WI38 (cell line): ENCODE results near the gene OSBP2.
"Not testable (repeated sequence)": the region's sequence is repeated elsewhere in the genome, so short reads cannot be mapped to it uniquely, and the experiment has no call there.

Source experiments
- H3K4me3 ChIP-seq: 2 replicates; pipeline ENCODE4 v1.5.1; 2011; ENCODE audit warnings: low read depth, mild to moderate bottlenecking, control low read depth, low read length
- TF ChIP-seq, protein P1 (sequence below): IDR thresholded peaks from 2 replicates; pipeline ENCODE4 v1.5.1; 2012; ENCODE audit warnings: low read depth, mild to moderate bottlenecking, control low read depth, low read length

Gene OSBP2

DNA sequence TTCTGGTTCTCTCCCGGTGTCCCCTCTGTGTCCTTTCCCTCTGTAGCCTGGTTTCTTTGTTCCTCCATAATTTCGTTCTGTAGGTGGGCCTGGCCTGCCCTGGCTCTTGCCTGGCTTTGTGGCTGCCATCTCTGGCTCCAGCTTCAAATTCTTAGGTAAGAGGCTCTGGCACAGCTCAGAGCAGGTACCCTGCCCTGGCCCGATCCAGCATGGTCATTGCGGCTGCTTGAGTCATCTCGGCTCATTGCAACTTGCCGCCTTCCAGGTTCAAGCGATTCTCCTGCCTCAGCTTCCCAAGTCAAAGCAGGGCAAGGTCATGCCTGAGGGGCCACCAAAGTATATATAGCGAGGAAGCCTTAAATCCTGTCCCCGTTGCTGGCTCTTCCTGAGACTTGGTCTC, 76.0 kb downstream of the OSBP2 start:
- TF ChIP-seq, protein P1, sequence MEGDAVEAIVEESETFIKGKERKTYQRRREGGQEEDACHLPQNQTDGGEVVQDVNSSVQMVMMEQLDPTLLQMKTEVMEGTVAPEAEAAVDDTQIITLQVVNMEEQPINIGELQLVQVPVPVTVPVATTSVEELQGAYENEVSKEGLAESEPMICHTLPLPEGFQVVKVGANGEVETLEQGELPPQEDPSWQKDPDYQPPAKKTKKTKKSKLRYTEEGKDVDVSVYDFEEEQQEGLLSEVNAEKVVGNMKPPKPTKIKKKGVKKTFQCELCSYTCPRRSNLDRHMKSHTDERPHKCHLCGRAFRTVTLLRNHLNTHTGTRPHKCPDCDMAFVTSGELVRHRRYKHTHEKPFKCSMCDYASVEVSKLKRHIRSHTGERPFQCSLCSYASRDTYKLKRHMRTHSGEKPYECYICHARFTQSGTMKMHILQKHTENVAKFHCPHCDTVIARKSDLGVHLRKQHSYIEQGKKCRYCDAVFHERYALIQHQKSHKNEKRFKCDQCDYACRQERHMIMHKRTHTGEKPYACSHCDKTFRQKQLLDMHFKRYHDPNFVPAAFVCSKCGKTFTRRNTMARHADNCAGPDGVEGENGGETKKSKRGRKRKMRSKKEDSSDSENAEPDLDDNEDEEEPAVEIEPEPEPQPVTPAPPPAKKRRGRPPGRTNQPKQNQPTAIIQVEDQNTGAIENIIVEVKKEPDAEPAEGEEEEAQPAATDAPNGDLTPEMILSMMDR, result no peak
- no peak overlapping the region for H3K4me3 ChIP-seq

DNA sequence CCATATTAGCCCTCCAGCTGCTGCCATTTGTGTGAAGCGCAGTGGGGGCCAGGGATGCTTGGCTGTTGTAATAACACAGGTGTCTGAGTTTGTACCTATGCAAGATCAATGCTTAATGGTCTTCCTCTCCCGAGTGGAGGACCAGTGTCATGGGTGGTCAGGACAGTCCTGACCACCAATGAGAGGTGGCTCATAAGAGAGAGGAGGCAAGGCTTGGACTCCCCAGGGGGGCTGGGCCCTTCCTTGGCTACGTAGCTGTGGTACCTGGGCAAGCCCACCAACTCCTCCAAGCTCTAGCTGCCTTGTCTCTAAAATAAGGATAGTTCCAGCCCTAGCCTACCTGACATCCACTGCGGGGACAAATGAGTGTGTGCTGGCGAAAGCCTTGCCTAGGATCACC, 79.2 kb downstream of the OSBP2 start:
- no peak overlapping the region for H3K4me3 ChIP-seq
- TF ChIP-seq, protein P1, result no peak

DNA sequence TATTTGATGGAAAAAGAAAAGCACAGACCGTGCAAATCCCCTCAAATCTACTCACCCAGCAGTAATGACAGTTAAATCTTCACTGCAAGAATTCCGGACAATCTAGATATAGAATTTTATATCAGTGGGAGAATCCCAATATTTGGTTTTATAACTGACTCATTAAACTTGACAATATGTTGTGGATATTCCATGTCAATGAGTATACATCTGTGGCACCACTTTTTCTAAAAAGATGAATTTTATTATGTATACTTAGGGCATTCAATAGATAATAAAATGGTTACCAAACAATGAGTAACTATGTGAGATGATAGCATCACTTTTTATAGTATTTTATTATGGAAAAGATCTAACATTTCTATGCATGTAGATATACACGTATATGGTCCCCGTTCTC, 79.9 kb downstream of the OSBP2 start:
- TF ChIP-seq, protein P1, result no peak
- no peak overlapping the region for H3K4me3 ChIP-seq

DNA sequence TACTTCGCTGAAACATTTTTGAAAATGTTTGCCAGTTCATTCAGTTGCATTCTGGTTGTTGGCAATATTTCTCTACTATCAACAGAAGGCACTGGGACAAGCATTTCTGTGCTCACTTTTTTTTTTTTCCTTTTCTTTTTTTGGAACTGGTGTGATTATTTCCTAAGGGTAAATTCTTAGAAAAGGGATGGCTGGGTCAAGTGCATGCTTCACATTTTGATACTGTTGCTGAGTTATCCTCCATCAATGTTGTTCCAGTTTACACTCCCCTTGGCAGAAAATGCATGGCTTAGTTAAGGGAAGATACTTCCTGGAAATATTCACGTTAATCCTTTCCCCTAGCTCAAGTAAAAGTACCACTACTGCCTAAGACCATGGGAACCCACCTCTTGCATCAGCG, 81.8 kb downstream of the OSBP2 start:
- TF ChIP-seq, protein P1, result no peak
- no peak overlapping the region for H3K4me3 ChIP-seq

DNA sequence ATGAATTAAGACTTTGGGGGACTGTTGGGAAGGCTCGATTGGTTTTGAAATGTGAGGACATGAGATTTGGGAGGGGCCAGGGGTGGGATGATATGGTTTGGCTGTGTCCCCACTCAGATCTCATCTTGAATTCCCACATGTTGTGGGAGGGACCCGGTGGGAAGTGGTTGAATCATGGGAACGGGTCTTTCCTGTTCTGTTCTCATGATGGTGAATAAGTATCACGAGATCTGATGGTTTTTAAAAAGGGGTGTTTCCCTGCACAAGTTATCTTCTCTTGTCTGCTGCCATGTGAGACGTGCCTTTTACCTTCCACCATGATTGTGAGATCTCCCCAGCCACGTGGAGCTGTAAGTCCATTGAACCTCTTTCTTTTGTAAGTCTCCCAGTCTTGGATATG, 82.5 kb downstream of the OSBP2 start:
- H3K4me3 ChIP-seq, result not testable (repeated sequence)

DNA sequence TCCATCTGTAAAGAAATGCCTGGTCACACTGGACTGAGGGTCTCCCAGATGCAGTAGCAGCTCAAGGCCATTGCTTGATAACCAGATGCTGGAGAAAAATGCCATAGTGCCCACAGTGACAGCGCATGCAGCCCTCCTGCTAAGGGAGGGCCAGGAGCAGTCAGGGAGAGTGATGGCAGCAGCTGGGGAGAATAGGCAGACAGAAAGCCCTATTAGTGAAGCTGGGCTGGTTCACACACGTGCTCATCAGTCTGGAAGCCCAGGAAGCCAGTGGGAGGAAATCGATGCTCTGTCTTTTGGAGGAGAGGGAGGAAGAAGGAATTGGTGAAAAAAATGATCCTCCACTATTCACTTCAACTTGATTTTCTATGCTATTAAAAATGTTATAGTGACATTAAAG, 82.9 kb downstream of the OSBP2 start:
- TF ChIP-seq, protein P1, result no peak
- no peak overlapping the region for H3K4me3 ChIP-seq

DNA sequence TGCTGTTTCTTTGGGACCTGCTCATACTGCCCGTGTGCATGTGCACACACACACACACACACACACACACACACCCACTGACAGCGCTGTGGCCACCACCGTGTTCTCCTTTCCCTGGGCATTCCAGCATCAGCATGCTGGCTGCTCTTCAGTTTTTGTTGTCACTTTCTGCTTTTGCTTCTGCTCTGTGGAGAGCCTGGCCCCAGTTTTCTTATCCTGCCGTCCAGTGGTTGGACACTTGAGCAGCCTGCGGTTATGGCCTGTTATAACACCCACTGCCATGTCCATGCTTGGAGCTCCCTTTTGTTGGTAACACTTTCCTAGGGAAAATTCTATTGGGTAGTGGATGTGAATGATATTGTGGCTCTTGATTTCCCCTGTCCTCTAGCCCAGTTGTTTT, 83.6 kb downstream of the OSBP2 start:
- no peak overlapping the region for H3K4me3 ChIP-seq
- TF ChIP-seq, protein P1, result no peak

DNA sequence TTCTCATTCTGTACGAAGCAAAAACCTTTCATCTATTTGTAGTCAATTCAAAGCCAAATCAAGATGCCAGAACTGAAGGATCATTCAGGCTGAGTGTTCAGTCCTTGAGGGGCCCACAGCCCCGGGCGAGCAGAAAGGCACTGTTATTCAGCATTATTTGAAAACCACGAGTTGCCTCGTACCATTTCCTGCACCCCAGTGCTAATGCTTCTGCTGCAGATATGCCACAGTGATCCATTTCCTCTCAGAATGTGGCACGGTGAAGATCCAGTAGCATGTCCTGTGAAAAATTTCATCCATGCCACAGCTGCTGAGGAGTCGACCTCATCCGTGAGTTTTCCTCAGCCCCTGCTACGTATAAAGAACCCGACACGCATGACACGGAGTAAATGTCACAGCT, 85.4 kb downstream of the OSBP2 start:
- TF ChIP-seq, protein P1, result no peak
- no peak overlapping the region for H3K4me3 ChIP-seq
